Measurements from ENCODE around the gene RASAL1. TPM values are rescaled to one million over a fixed set of nuclear protein-coding genes. Genes with fewer than 3 reads are reported as not detected.

The RASAL1 gene
- total RNA-seq, 1 experiment from 2014 or later = 8.1 TPM

DNA sequence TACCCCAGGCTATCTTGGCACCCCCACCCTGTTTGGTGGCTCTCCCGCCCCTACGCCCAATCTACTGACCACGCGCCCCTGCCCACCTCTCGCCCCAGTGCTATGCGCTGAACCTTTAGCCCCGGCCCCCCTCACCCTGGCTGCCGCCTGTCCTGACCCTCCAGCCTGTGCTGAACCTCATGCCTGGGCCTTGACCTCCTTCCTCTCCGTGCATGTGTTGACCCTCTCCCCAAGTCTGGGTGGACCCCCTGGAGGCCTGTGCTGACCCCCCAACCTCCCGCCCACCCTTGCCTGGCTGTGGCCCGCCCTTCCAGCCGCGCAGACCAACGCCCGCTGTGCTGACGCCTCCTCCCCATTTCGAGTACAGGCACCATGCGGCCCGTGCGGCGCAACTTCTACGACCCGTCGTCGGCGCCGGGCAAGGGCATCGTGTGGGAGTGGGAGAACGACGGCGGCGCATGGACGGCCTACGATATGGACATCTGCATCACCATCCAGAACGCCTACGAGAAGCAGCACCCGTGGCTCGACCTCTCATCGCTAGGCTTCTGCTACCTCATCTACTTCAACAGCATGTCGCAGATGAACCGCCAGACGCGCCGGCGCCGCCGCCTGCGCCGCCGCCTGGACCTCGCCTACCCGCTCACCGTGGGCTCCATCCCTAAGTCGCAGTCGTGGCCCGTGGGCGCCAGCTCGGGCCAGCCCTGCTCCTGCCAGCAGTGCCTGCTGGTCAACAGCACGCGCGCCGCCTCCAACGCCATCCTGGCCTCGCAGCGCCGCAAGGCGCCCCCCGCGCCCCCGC, 58.3 kb downstream of the RASAL1 start:
- CTCF ChIA-PET = no interaction called here
- peak overlapping the region; percentile 63 for H3K4me3 Mint-ChIP-seq
- H3K27me3 Mint-ChIP-seq (ENCODE audit: low read depth) = peaks cover 54% of the 10 kb centered on the region
- H3K27ac Mint-ChIP-seq = no peak overlapping the region
- ATAC-seq = peak; percentile 46
- H3K4me1 Mint-ChIP-seq = no peaks in the 10 kb centered on the region
- no peaks in the 10 kb centered on the region for H3K9me3 Mint-ChIP-seq
- DNase-seq (ENCODE audit: low spot score) = no peak
- no peaks in the 10 kb centered on the region for H3K36me3 Mint-ChIP-seq
- POLR2A ChIA-PET = no interaction called here
- TF ChIP-seq GABPB1 (CRISPR knock-in tag; IDR thresholded peaks at IDR 0.05) (no peak), ZBTB21 (CRISPR knock-in tag; IDR thresholded peaks at IDR 0.05; ENCODE audit: borderline replicate concordance) (no peak), ZNF423 (CRISPR knock-in tag; IDR thresholded peaks at IDR 0.05) (no peak), GRHL2 (CRISPR knock-in tag; IDR thresholded peaks at IDR 0.05; ENCODE audit: insufficient replicate concordance, severe bottlenecking) (no peak), ZNF671 (CRISPR knock-in tag; IDR thresholded peaks at IDR 0.05) (no peak), NFE2L1 (CRISPR knock-in tag; IDR thresholded peaks at IDR 0.05) (no peak), TCF7 (CRISPR knock-in tag; IDR thresholded peaks at IDR 0.05; ENCODE audit: low read depth) (no peak), ZNF138 (CRISPR knock-in tag; conservative IDR thresholded peaks at IDR 0.05) (0 out of 2 replicates have a peak, but pooled peaks have one; percentile 33), NR3C1 (CRISPR knock-in tag; conservative IDR thresholded peaks at IDR 0.05; ENCODE audit: low read depth) (0 out of 2 replicates have a peak, but pooled peaks have one; percentile 56), SMAD4 (CRISPR knock-in tag; IDR thresholded peaks at IDR 0.05) (no peak), CREB1 (CRISPR knock-in tag; IDR thresholded peaks at IDR 0.05) (no peak), RORB (CRISPR knock-in tag; IDR thresholded peaks at IDR 0.05) (no peak)
- TF ChIP-seq, protein P1, sequence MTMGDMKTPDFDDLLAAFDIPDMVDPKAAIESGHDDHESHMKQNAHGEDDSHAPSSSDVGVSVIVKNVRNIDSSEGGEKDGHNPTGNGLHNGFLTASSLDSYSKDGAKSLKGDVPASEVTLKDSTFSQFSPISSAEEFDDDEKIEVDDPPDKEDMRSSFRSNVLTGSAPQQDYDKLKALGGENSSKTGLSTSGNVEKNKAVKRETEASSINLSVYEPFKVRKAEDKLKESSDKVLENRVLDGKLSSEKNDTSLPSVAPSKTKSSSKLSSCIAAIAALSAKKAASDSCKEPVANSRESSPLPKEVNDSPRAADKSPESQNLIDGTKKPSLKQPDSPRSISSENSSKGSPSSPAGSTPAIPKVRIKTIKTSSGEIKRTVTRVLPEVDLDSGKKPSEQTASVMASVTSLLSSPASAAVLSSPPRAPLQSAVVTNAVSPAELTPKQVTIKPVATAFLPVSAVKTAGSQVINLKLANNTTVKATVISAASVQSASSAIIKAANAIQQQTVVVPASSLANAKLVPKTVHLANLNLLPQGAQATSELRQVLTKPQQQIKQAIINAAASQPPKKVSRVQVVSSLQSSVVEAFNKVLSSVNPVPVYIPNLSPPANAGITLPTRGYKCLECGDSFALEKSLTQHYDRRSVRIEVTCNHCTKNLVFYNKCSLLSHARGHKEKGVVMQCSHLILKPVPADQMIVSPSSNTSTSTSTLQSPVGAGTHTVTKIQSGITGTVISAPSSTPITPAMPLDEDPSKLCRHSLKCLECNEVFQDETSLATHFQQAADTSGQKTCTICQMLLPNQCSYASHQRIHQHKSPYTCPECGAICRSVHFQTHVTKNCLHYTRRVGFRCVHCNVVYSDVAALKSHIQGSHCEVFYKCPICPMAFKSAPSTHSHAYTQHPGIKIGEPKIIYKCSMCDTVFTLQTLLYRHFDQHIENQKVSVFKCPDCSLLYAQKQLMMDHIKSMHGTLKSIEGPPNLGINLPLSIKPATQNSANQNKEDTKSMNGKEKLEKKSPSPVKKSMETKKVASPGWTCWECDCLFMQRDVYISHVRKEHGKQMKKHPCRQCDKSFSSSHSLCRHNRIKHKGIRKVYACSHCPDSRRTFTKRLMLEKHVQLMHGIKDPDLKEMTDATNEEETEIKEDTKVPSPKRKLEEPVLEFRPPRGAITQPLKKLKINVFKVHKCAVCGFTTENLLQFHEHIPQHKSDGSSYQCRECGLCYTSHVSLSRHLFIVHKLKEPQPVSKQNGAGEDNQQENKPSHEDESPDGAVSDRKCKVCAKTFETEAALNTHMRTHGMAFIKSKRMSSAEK (CRISPR knock-in tag; IDR thresholded peaks at IDR 0.05; ENCODE audit: borderline replicate concordance) = no peak
- TF ChIP-seq, protein P2, sequence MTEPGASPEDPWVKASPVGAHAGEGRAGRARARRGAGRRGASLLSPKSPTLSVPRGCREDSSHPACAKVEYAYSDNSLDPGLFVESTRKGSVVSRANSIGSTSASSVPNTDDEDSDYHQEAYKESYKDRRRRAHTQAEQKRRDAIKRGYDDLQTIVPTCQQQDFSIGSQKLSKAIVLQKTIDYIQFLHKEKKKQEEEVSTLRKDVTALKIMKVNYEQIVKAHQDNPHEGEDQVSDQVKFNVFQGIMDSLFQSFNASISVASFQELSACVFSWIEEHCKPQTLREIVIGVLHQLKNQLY (CRISPR knock-in tag; IDR thresholded peaks at IDR 0.05) = no peak
- TF ChIP-seq, protein P3, sequence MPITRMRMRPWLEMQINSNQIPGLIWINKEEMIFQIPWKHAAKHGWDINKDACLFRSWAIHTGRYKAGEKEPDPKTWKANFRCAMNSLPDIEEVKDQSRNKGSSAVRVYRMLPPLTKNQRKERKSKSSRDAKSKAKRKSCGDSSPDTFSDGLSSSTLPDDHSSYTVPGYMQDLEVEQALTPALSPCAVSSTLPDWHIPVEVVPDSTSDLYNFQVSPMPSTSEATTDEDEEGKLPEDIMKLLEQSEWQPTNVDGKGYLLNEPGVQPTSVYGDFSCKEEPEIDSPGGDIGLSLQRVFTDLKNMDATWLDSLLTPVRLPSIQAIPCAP (CRISPR knock-in tag; IDR thresholded peaks at IDR 0.05) = no peak
- TF ChIP-seq, protein P4, sequence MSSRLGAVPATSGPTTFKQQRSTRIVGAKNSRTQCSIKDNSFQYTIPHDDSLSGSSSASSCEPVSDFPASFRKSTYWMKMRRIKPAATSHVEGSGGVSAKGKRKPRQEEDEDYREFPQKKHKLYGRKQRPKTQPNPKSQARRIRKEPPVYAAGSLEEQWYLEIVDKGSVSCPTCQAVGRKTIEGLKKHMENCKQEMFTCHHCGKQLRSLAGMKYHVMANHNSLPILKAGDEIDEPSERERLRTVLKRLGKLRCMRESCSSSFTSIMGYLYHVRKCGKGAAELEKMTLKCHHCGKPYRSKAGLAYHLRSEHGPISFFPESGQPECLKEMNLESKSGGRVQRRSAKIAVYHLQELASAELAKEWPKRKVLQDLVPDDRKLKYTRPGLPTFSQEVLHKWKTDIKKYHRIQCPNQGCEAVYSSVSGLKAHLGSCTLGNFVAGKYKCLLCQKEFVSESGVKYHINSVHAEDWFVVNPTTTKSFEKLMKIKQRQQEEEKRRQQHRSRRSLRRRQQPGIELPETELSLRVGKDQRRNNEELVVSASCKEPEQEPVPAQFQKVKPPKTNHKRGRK (CRISPR knock-in tag; IDR thresholded peaks at IDR 0.05; ENCODE audit: borderline replicate concordance) = no peak
- TF ChIP-seq, protein P5, sequence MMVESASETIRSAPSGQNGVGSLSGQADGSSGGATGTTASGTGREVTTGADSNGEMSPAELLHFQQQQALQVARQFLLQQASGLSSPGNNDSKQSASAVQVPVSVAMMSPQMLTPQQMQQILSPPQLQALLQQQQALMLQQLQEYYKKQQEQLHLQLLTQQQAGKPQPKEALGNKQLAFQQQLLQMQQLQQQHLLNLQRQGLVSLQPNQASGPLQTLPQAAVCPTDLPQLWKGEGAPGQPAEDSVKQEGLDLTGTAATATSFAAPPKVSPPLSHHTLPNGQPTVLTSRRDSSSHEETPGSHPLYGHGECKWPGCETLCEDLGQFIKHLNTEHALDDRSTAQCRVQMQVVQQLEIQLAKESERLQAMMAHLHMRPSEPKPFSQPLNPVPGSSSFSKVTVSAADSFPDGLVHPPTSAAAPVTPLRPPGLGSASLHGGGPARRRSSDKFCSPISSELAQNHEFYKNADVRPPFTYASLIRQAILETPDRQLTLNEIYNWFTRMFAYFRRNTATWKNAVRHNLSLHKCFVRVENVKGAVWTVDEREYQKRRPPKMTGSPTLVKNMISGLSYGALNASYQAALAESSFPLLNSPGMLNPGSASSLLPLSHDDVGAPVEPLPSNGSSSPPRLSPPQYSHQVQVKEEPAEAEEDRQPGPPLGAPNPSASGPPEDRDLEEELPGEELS (CRISPR knock-in tag; IDR thresholded peaks at IDR 0.05) = 0 out of 2 replicates have a peak, but pooled peaks have one; percentile 53
- TF ChIP-seq, protein P6, sequence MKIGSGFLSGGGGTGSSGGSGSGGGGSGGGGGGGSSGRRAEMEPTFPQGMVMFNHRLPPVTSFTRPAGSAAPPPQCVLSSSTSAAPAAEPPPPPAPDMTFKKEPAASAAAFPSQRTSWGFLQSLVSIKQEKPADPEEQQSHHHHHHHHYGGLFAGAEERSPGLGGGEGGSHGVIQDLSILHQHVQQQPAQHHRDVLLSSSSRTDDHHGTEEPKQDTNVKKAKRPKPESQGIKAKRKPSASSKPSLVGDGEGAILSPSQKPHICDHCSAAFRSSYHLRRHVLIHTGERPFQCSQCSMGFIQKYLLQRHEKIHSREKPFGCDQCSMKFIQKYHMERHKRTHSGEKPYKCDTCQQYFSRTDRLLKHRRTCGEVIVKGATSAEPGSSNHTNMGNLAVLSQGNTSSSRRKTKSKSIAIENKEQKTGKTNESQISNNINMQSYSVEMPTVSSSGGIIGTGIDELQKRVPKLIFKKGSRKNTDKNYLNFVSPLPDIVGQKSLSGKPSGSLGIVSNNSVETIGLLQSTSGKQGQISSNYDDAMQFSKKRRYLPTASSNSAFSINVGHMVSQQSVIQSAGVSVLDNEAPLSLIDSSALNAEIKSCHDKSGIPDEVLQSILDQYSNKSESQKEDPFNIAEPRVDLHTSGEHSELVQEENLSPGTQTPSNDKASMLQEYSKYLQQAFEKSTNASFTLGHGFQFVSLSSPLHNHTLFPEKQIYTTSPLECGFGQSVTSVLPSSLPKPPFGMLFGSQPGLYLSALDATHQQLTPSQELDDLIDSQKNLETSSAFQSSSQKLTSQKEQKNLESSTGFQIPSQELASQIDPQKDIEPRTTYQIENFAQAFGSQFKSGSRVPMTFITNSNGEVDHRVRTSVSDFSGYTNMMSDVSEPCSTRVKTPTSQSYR (CRISPR knock-in tag; IDR thresholded peaks at IDR 0.05) = no peak
- TF ChIP-seq, protein P7, sequence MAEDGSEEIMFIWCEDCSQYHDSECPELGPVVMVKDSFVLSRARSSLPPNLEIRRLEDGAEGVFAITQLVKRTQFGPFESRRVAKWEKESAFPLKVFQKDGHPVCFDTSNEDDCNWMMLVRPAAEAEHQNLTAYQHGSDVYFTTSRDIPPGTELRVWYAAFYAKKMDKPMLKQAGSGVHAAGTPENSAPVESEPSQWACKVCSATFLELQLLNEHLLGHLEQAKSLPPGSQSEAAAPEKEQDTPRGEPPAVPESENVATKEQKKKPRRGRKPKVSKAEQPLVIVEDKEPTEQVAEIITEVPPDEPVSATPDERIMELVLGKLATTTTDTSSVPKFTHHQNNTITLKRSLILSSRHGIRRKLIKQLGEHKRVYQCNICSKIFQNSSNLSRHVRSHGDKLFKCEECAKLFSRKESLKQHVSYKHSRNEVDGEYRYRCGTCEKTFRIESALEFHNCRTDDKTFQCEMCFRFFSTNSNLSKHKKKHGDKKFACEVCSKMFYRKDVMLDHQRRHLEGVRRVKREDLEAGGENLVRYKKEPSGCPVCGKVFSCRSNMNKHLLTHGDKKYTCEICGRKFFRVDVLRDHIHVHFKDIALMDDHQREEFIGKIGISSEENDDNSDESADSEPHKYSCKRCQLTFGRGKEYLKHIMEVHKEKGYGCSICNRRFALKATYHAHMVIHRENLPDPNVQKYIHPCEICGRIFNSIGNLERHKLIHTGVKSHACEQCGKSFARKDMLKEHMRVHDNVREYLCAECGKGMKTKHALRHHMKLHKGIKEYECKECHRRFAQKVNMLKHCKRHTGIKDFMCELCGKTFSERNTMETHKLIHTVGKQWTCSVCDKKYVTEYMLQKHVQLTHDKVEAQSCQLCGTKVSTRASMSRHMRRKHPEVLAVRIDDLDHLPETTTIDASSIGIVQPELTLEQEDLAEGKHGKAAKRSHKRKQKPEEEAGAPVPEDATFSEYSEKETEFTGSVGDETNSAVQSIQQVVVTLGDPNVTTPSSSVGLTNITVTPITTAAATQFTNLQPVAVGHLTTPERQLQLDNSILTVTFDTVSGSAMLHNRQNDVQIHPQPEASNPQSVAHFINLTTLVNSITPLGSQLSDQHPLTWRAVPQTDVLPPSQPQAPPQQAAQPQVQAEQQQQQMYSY (CRISPR knock-in tag; IDR thresholded peaks at IDR 0.05) = peak; percentile 22; the same call in 1 of the 2 replicates
- TF ChIP-seq, protein P8, sequence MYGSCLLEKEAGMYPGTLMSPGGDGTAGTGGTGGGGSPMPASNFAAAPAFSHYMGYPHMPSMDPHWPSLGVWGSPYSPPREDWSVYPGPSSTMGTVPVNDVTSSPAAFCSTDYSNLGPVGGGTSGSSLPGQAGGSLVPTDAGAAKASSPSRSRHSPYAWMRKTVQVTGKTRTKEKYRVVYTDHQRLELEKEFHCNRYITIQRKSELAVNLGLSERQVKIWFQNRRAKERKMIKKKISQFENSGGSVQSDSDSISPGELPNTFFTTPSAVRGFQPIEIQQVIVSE (CRISPR knock-in tag; IDR thresholded peaks at IDR 0.05; ENCODE audit: borderline replicate concordance) = no peak
